HG02852 (cell line): ENCODE results near the gene ZNF57.
"Not testable (repeated sequence)": the region's sequence is repeated elsewhere in the genome, so short reads cannot be mapped to it uniquely, and the experiment has no call there.

Source experiments
- ATAC-seq: cut with Tn5 transposase; IDR thresholded peaks from one replicate; pipeline ENCODE4 v1.9.1; 2021; ENCODE audit warnings: mild to moderate bottlenecking, moderate library complexity; ENCODE audit not compliant: unreplicated experiment

Gene ZNF57

DNA sequence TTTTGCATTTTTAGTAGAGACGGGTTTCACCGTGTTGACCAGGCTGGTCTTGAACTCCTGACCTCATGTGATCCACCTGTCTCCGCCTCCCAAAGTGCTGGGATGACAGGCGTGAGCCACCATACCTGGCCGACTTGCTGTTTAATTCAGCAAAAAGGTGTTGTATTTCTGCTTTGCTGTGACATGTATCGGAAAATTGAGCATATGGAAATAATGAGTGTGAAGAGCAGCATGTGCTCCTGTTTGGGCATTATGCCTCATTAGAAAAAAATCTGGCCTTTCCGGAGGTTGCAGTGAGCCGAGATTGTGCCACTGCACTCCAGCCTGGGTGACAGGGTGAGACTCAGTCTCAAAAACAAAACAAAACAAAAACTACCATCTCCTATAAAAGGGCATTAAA is 10.2 kb upstream of the ZNF57 start:
- ATAC-seq = not testable (repeated sequence)

DNA sequence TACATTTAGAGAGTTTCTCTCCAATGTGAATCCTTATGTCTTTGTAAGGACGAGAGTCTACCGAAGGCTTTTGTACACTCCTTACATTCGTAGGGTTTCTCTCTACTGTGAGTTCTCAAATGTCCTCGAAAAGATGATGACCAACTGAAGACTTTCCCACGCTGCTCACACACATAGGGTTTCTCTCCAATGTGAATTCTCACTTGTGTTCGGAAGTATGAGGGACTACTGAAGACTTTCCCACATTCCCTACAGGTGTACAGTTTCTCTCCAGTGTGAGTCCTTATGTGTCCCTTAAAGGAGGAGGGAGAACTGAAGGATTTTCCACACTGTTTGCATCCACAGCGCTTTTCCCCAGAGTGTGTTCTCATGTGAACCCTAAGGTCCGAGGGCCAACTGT is 4.0 kb upstream of the ZNF57 start:
- ATAC-seq = no peak

DNA sequence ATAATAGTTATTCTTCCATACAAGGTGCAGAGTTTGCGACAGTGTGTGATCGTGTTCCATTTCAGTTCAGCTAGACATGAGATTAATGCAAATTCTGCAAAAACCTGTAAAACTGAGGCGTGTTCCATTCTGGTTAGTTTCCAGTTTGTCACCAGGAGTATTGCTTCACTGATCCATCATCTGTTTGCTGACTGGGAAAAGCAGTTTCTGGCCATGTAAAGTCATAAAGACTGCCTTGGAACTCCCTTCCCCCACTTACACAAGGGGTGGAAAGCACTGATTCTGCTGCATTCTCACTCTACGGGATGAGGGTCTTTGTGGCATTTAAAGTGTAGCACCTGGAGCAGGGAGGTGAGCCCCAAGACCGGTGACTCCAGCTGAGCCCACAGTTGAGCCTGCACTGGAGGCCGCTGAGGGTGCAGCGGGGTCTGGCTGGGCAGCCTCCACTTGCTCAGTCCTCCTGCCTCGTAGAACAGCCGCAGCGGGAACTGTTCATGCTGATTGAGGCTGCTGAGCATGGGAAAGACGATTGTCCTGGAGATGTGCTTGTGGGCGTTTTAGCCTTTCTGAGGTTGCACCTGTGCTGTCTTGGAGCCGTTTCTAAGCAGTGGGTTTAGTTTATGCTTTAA is 2.0 kb downstream of the ZNF57 start:
- no peak for ATAC-seq

DNA sequence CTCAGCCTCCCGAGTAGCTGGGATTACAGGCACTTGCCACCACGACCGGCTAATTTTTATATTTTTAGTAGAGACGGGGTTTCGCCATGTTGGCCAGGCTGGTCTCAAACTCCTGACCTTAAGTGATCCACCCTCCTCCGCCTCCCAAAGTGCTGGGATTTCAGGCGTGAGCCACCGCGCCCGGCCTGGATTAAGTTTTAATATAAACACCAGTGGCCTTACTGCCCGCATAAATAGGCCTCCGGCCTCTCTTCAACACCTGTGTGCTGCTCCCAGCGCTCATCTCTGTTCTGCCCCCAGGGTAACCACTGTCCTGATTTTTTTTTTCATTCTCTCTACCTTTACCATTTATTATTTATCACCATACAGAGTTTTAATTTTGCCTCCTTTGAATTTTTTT is 2.6 kb downstream of the ZNF57 start:
- not testable (repeated sequence) for ATAC-seq

DNA sequence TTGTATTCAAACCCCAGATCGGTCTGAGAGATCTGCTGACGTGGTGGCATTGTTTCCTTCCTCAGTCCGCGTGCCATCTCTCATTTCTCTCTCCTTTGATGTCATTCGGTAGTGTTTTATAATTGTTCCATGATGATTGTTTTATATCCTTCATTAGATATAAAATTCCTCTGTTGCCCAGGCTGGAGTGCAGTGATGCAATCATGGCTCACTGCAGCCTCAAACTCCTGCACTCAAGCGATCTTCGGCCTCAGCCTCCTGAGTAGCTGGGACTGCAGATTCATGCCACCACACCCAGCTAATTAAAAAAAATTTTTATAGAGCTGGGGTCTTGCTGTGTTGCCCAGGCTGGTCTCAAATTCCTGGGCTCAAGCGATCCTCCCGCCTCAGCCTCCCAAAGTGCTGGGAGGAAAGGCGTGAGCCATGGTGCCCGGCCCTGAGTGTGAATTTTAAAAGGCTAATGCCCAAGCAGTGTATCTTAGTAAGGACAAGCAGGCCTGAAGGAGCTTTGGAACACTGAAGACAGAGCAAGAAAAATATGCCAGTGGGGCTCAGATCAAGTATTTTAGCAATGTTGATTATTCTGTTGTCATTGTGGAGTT is 5.3 kb downstream of the ZNF57 start:
- no peak for ATAC-seq

DNA sequence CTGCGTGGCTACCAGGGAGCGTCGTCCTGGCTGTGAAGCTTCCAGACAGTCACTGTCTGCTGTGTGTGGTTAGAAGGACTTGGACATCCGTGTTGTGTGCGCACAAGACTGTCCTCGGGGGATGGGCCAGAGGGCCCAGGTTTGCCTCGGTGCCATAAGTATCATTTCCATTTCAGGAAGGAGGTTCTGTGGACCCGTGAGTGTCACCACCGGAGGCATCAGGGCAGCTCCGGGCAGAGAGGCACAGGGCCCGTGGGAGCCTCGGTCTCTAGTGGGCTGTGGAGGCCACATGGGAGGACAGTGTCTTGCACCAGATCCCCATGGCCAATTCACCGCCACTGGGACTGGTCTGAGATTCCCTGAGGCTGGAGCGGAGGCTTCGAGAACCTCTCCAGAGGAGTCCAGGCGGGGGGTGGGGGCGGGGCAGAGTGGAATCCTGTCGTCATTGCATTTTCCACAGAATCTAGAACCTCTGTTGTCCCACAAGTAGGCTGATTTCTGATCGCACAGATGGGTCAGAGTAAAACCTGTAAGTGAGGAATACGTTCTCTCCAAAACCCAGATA is 6.0 kb downstream of the ZNF57 start:
- no peak for ATAC-seq

DNA sequence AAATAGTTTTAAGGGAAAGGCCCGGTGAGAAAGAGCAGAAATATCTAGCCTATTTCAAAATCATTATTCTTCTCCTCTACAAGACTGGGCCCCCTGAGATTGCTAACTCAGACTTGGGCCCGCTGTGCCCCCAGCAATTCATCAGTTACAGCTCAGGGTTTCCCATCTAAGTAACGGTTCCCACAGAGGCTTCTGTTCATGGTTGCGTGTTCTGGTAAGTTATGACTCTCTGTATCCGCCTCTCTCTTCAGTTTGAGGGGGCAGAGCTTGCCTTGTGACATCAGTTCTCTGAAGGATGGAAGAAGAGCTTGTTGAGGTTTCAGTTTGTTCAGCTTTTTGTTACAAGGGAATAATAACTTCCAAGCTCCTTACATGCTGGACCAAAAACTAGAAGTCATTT is 11.6 kb downstream of the ZNF57 start:
- no peak for ATAC-seq

DNA sequence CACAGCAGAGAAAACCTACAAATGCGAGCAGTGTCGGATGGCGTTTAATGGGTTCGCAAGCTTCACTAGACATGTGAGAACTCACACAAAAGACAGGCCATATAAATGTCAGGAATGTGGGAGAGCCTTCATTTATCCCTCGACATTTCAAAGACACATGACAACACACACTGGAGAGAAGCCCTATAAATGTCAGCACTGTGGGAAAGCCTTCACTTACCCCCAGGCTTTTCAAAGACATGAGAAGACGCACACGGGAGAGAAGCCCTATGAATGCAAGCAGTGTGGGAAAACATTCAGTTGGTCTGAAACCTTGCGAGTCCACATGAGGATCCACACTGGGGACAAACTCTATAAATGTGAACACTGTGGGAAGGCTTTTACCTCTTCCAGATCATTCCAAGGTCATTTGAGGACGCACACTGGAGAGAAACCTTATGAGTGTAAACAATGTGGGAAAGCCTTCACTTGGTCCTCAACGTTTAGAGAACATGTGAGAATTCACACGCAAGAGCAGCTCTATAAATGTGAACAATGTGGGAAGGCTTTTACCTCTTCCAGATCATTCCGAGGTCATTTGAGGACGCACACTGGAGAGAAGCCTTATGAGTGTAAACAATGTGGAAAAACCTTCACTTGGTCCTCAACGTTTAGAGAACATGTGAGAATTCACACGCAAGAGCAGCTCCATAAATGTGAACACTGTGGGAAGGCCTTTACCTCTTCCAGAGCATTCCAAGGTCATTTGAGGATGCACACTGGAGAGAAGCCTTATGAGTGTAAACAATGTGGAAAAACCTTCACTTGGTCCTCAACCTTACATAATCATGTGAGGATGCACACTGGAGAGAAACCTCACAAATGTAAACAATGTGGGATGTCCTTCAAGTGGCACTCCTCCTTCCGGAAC is 16.8 kb downstream of the ZNF57 start:
- ATAC-seq = no peak

DNA sequence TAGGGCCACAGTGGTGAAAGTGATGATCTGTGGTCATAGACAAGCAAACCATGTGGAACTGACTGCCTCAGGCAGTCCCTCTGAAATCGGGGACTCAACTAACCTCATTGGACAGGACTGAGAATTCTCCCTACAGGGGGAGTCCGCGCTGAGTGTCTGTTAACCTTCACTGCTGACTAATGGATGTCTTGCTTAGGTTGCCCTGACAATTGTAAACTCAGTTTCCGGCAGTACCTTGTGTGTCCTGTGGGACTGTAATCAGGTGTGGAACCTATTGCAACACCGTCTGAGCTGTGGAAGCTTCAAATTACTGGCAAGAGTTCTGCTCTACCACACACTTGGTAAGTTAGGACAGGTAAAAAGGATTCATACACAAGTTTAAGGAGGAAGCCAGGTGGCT is 22.3 kb downstream of the ZNF57 start:
- no peak for ATAC-seq

DNA sequence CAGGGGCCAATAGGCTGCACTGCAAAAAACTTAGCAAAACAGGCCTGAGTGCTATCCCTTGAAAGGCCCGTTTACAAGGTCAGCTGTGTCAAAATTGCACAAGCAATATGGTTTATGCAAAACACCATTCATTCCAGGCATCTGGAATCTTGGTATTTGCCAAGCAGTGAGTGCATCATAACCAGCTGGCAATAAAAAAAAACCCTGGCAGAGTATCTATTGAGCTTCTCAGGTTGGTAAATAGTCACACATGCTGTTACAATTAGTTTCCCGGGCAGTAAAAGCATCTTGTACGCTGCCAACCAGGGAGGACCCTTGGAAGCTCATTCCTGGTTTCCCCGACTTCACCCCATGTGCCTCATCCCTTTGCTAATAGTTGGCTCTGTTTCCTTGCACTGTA is 22.8 kb downstream of the ZNF57 start:
- no peak for ATAC-seq

DNA sequence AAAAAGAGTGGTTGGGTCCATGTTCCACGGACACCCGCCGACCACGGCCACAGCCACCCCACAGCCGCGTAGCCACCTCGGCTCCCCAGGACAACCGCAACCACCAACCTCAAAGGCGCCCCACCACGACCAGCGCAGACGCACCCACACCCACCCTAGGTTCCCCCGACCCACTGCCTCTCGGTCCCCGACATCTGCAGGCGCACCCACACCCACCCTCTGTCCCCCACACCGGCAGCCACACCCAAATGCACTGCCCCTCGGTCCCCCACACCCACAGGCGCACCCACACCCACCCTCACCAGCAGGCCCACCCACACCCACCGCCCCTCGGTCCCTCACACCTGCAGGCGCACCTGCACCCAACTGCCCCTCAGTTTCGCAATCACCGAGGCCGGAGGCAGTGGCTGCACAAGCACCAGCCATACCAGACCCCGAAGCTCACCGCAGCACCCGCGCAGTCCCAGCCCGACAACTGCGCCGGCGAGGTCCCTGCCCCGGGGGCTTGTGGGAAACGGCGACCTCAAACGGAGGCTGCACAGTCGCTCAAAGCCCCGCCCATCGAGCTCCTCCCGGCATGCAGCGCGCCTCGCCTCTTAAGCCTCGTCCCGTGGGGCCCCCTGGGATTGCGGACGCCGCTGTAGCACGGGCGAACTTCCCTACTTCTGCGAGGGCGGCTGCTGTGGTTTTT is 25.8 kb downstream of the ZNF57 start:
- no peak for ATAC-seq

DNA sequence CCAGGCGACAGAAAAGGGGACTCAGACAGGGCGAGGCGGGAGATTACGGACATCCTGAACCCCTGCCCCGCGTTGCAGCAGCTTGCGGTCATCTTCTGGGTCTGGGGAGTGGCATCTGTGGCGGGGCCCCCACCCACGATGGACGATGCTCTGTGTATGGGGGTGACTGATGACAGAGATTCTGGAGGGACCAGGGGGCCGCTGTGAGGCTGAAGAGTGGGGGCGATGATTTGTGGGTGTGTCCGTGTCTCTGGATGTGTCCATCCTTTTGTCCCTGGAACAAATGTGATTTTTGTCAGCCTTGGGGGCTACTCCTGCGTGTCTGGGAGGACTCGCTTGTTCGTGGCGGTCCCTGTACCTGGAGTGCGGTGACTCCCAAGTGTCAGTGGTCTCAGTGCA is 26.3 kb downstream of the ZNF57 start:
- ATAC-seq = no peak

DNA sequence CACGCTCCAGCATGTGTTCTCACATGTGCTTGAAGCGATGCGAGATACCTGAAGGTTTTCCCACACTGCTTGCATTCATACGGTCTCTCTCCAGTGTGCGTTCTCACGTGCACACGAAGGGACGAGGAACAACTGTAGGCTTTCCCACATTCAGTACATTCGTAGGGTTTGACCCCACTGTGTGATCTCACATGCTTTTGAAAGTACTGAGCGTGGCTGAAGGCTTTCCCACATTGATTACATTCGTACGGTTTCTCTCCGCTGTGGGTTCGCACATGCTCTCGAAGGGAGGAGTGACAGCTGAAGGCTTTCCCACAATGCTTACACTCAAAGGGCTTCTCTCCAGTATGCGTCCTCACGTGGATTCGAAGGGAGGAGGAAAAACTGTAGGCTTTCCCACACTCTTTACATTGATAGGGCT is 32.8 kb downstream of the ZNF57 start:
- ATAC-seq = no peak

DNA sequence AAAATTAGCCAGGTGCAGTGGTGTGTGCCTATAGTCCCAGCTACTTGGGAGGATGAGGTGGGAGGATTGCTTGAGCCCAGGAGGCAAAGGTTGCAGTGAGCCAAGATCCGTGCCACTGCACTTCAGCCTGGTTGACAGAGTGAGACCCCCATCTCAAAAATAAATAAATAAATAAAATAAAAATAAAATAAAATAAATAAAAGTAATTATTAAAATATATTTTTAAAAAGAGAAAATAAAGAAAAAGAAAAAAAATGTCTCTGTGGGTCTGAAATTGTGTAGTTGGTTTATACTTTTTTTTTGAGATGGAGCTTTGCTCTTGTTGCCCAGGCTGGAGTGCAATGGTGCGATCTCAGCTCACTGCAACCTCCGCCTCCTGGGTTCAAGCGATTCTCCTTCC is 35.1 kb downstream of the ZNF57 start:
- ATAC-seq = not testable (repeated sequence)

DNA sequence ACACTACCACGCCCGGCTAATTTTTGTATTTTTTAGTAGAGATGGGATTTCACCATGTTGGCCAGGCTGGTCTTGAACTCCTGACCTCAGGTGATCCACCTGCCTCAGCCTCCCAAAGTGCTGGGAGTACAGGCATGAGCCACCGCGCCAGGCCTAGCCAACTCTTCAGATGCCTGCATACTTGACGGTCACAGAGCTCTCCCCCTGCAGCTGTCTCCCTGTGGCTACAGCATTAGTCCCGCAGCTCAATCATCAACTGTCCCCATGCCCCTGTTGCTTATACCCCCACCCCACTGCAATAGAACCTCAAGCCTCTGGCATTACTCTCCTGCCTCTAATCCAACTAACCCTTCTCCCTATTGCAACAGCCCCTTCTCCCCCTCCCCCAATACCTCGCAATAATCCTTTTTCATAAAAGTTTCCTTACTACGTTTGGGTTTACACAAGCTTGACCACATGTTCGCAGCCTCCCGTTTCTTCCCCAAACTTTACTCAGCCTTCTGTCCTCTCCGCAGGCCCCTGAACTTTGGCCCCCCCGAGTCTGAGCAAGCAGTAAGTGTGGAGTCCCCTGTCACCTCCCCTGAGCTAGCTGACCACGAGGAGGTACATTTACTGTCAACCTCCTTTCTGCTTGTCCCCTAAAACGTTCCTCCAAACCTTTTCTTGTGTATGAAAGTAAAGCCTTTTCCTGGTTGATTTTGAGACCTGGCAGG is 42.4 kb downstream of the ZNF57 start:
- no peak for ATAC-seq

DNA sequence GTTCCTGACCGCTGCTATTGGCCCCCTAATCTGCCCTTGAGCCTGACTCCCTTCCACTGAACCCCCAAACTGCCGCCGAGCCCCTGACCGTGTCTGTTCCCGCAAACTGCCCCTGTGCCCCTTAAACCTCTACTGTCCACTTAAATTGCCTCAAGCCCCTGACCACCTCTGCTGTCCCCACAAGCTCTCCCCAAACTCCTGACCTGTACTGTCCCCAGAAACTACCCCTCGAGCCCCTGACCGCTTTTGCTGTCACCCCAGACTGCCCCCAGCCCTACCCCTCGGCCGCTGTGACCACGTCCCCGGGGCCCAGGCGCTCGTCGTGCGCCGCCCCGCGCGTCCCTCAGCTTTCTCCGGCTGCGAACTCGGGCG is 43.7 kb downstream of the ZNF57 start:
- ATAC-seq = no peak

DNA sequence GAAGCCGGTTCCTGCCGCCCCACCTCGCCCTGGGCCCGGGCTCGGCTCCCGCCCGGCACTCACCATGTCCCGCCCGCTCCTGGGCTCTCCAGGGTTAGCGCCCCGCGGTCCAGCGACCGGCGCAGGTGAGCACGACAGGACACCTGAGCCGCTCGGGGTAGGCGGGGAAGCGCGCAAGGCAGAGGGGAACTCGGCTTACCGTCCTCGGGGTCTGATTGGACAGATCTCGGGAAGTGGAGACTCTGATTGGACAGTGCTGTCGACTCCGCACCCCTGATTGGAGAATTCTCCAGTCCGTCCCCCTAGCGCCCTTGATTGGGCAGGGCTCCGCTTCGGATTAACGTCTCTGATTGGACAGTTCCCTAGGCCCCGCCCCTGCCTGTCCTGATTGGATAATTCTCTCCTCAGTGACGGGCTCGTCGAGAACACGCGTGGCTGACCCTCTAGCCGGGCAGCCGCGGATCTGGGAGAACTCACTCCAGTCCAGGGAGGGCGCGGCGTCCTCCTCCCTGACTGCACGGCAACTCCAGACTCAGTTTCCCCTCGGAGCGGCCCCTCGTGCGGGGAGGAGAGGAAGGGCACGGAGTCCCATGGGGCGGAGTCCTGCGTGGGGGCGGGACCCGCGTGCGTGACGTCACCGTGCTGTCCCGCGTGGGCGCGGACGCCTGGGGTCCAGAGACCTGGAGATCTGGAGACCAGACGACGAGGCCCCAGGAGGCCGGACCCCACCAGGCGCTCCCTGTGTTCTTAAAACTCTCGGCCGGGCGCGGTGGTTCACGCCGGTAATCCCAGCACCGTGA is 44.2 kb downstream of the ZNF57 start, which contains the start of gene ZNF77:
Gene ZNF77 (minus strand): TSS at position 197 of the 800 bp plus-strand sequence. CDS start 131 bp downstream, at position 66.
- ATAC-seq = peak; percentile 96

DNA sequence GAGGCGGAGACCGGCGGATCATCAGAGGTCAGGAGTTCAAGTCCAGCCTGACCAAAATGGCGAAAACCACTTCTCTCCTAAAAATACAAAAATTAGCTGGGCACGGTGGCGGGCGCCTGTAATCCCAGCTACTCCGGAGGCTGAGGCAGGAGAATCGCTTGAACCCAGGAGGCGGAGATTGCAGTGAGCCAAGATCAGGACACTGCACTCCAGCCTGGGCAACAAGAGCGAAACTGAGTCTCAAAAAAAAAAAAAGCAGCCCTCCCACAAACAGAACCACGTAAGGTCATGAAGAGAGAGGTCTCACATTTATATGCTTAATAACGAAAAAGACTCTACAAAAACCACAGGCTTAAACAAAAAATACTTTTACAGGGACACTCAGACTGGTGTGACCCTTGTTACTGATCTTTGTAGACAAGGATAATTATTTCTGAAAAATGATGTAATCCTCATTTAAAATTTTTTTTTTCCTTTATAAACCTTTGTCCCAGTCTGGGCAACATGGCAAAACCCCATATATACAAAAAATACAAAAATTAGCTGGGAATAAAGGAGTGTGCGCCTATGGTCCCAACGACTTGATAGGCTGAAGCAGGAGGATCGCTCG is 45.0 kb downstream of the ZNF57 start:
- no peak for ATAC-seq

DNA sequence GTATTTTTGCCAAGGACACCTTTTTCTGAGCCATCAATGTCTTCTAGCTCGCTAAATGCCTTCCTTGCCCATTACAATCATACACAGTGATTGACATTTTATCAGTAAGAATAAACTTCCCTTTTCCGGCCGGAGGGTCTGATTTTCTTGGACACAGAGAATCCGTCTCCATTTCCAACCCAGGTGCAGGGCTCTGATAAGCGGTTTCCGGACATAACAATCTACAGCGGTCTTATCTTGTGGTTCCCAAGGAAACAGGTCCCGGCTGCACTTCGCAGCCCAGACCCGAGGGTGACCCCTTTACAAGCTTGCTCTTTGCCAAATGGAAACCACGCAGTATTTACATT is 49.2 kb downstream of the ZNF57 start:
- ATAC-seq = no peak
